ENCODE results near the gene UBTF.

Gene UBTF, protein sequence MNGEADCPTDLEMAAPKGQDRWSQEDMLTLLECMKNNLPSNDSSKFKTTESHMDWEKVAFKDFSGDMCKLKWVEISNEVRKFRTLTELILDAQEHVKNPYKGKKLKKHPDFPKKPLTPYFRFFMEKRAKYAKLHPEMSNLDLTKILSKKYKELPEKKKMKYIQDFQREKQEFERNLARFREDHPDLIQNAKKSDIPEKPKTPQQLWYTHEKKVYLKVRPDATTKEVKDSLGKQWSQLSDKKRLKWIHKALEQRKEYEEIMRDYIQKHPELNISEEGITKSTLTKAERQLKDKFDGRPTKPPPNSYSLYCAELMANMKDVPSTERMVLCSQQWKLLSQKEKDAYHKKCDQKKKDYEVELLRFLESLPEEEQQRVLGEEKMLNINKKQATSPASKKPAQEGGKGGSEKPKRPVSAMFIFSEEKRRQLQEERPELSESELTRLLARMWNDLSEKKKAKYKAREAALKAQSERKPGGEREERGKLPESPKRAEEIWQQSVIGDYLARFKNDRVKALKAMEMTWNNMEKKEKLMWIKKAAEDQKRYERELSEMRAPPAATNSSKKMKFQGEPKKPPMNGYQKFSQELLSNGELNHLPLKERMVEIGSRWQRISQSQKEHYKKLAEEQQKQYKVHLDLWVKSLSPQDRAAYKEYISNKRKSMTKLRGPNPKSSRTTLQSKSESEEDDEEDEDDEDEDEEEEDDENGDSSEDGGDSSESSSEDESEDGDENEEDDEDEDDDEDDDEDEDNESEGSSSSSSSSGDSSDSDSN

GRCh38 chr17:44219616-44220212, at the start of gene UBTF:
UBTF (minus strand) TSS chr17:44219675; CDS start chr17:44218229, 1,446 bp downstream.
- DNase-seq: peak; percentile 38

- no peak for DNase-seq
Observed at GRCh38 chr17:44268709-44269534, 49.4 kb upstream of the UBTF start.

DNA sequence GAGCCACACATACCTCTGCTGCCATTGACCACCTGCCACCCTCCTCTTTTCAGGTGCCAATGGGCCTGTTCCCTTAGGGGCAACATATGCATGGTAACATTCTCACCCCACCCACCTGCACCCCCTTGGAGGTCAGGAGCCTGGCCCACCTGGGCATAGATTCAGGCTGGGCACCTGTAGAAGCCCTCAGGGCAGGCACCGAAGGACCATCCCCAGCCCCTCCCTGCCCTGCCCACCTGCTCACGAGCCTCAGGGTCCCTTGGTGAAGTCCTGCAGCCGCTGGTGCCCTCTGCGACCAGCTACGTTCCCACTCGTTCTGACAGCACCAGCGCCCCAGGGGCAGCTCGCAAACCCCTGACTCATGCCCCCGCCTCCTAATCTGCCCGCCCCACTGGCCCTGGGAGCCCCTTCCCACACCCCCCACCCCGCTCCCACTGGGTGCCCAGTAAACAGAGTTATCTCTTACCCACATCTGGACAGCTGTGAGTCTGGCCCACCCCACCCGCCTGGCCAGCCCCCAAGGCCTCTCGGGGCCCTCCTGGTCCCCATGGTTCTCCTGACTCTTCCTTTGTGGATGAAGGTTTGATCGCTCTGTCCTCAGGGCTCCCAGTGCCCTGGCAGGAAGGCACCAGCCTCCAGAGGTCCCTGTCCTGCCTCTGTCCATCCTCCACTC, 48.5 kb upstream of the UBTF start, which contains the start of gene SLC4A1:
Gene SLC4A1 (minus strand): TSS at position 318 of the 673 bp plus-strand sequence. CDS start 5,269 bp downstream, outside the sequence.
- DNase-seq: no peak

GRCh38 chr17:44267165-44267455, 47.6 kb upstream of the UBTF start:
- no peak for DNase-seq

DNA sequence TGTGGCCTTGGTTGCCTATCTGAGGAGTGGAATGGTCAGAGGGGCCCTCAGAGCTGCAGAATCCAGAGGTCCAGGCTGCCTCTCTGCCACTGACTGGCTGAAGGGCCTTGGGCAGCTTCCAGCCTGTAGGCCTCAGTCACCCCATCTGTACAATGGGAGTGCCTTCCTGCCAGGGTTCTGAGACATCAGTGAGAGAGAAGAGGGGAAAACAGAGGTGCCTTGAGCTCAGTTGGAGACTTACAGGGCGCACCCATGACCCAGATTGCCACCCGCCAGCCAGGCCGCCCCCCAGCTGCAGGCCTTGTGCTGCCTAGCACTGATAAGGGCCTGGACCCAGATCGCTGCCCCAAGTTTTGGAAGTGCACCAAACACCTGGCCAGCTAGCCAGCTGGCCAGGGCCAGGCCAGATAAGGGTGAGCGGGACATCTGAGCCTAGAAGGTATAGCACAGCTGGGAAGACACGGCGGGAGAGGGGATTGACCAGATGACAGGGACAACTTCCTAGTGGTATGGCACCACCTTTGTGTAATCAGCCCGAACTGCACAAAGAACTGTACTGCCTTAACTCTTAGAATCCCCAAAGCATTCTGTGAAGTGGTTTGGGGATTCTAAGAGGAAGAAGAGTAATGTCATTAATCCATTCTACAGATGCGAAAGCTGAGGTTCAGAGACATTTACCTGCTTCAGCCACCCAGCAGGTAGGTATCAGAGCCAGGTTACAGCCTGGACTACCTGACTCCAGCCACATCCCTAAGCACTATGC, 47.1 kb upstream of the UBTF start:
- DNase-seq: no peak

- DNase-seq: no peak
Observed at GRCh38 chr17:44263345-44263902, 43.9 kb upstream of the UBTF start.

- no peak for DNase-seq
Observed at GRCh38 chr17:44262654-44263225, 43.3 kb upstream of the UBTF start.

DNA sequence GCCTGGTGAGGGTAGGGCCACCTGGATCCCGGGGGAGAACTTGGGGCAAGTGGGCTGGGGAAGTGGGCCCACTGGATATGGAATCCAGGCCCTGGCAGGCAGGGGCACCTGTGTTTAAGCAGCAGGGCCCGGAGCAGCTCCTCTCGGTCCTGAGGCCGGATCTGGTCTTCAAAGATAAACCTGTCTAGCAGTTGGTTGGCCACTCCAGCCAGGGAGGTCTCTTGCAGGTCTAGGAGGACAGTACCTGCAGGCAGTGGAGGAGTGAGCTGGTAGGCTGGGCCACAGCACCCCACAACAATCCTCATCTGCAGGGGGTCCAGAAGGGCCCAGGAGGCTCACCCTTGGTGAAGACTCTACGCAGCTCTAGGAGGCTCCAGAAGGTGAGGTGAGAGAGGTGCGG, 40.8 kb upstream of the UBTF start:
- no peak for DNase-seq

DNA sequence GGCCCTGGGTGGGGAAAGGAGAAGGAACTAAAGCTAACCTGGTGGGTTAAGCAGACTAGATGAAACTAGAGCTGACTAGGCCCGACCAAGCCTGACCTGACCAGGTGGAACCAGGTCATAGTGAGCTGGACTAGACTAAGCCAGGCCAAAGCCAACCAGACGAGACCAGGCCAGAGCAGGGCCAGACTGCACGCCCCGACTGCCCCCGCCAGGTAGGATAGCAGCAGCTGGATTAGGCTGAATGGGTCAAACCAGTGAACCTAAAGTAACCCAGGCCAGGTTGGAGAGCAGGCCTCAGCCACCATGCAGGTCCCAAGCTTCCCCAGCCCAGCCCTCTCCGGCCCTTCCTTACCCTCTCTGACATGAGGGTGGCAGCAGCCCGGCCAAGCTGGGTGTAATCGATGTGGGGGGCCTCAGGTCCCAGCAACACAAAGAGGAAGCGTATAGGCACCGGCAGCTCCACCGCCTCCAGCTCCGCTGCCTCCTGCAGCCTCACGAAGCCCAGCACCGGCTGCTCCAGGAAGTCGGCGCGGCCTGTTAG, 39.4 kb upstream of the UBTF start:
- DNase-seq: no peak

GRCh38 chr17:44257815-44258760, 38.6 kb upstream of the UBTF start:
- no peak for DNase-seq

DNA sequence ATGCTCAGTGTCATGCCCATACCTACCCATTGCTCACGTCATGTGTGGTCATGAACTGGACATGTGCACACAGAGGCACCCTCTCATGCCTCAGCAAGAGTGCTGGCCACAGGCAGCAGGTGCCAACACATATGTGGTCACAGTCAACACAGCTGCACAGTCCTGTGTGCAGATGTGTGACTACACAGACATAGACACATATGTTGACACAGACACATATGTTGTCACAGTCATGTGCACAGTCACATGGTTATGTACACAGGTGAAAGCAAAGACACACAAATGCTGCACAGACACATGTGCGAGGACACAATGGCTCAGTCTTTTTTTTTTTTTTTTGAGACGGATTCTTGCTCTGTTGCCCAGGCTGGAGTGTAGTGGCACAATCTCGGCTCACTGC, 37.2 kb upstream of the UBTF start:
- no peak for DNase-seq

GRCh38 chr17:44255915-44256314, 36.4 kb upstream of the UBTF start:
- no peak for DNase-seq

- no peak for DNase-seq
Observed at GRCh38 chr17:44254361-44255095, 35.1 kb upstream of the UBTF start.

DNA sequence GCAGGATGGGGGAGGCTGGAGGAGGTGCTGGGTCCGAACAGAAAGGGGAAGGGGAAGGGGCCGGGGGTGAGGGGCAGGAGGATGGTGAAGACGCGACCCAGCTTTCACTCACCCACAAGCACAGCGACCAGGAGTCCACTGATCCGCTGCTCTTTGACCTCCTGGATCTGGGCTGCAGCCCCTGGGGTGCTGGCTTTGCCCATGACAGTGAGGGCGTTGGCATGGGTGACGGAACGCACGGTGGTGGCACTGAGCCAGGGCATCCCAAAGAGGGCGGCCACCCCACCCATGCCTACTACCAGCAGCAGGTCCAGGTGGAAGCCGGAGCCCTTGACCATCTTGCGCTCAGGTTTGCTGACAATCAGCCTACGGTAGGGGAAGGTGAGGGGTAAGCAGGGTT, 33.5 kb upstream of the UBTF start:
- DNase-seq: no peak

- no peak for DNase-seq
Observed at GRCh38 chr17:44251062-44251461, 31.6 kb upstream of the UBTF start.

DNA sequence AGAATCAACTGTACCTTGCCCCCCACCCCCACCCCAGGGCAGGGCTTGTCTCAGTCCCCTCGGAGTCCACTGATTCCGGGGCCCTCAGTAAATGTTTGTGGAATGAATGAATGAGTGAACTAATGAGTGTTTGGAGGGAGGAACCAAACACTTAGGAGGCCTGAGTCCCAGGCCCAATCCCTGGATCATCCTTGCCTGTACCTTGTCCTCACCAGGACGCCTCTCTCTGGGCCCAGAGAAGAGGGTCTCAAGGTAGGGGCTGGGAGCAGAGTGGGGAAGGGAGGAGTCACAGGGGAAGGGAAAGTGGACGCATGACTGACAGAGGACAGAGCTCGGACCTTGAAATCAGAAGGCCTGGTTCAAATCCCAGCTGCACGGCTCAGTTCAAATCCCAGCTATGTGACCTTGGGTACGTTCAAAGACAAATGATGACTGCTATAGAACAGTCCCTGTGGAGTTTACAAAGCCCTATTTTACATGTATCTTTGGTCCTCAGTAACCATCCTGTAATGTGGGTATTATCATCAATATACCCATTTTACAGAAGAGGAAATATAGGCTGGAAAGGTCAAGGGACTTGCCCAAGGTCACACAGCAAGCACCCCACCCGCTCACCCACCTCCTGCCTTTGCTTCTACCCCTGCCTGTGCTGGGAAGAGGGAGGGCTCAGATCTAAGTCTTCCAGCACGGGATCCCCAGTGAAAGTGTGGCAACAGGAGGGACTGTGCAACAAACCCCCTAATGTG, 30.2 kb upstream of the UBTF start:
- no peak for DNase-seq

- DNase-seq: no peak
Observed at GRCh38 chr17:44247876-44248736, 28.6 kb upstream of the UBTF start.

Measured in NCI-H446 treated with DMSO at 0.1 percent for 48 hours (cell line).